GM19043 (cell line): ENCODE results near the gene HGFAC.

ENCODE experiments used
- ATAC-seq: cut with Tn5 transposase; IDR thresholded peaks from one replicate; pipeline ENCODE4 v1.9.1; 2021; ENCODE audit warnings: low read depth; ENCODE audit not compliant: unreplicated experiment

The HGFAC gene

DNA sequence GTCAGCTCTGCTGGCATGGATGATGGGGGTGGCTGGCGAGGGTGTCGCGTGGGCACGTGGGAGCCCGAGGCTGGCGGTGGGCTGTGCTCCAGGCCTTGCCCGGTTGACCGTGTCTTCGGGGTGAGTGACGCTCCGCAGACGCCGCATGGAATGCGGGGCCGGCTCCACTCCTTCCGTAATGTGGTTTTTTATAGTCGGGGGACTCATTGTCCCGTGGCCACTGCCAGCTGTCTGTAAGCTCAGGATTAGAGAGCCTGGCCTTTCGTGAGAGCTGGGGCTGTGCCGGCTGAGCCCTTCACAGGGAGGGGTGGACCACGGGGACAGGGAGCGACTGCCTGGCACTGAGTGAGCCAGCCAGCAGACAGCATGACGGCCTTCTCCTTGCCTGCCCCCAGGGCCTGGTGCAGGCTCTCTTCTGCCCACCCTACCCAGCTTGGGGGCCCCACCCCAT is 41.7 kb downstream of the HGFAC start:
- ATAC-seq, result no peak

- no peak for ATAC-seq
These were observed 42.5 kb downstream of the HGFAC start for GRCh38 chr4:3484057-3484973.

GRCh38 chr4:3485011-3485791 is 43.4 kb downstream of the HGFAC start:
- ATAC-seq, result no peak

GRCh38 chr4:3485886-3486540 is 44.2 kb downstream of the HGFAC start:
- no peak for ATAC-seq

GRCh38 chr4:3486541-3487540 is 45.1 kb downstream of the HGFAC start:
- no peak for ATAC-seq

DNA sequence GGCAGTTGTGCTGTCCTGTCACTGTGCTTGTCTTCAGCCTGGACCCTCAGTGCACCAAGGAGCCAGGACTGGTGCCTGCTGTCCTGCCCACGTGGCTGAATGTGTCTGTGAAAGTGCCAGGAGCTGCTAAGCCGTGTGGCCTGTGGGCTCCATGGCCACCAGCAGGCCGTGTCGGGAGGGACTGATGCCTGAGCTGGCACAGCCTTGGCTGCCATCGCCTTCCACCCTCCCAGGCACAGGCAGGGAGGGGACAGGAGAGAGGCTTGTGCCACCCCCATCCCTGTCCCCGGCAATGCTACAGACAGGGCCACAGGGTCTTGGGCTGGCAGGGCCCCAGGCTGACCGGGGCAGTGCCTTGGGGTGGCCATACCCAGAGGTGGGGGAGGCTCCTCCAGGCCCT is 46.1 kb downstream of the HGFAC start:
- ATAC-seq, result no peak

DNA sequence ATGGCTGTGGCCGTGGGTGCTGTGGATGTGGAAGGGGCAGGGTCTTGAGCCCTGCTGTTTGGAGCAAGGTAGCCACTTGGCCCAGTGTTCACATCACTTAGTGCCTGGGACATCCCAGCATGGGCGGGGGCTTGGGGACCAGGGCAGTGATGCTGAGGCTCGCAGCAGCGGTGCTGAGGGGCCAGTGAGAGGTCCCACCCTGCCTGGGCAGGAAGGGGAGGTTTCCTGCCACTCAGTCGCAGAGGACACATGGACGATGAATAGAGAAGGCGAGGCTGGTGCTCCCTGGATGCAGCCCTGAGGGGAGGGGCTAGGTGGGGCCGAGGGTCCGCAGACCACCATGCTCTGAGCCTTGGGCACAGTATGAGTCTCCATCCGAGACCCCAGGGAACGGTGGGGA is 47.1 kb downstream of the HGFAC start:
- no peak for ATAC-seq

DNA sequence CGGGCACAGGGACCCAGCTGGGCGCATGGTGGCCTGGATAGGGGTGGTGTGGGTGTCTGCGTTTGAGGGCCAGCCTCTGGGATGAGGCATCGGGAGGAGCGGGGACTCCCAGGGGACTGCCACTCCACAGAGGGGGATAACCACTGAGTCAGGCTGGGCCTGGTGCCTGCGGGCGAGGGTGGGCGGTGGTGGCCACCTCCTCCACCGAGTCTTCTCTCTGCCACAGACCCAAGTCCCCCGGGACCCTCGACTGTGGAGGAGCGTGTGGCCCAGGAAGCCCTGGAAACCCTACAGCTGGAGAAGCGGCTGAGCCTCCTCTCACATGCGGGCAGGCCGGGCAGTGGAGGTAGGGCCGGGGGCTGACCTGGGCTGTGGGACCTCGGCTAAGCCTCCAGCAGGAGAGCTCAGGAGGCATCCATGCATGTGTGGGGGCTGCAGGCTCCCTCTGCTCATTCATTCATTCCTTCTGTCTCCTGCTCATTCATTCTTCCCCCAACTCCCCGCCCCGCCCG is 47.7 kb downstream of the HGFAC start:
- no peak for ATAC-seq

GRCh38 chr4:3491681-3492405 is 50.1 kb downstream of the HGFAC start:
- no peak for ATAC-seq

DNA sequence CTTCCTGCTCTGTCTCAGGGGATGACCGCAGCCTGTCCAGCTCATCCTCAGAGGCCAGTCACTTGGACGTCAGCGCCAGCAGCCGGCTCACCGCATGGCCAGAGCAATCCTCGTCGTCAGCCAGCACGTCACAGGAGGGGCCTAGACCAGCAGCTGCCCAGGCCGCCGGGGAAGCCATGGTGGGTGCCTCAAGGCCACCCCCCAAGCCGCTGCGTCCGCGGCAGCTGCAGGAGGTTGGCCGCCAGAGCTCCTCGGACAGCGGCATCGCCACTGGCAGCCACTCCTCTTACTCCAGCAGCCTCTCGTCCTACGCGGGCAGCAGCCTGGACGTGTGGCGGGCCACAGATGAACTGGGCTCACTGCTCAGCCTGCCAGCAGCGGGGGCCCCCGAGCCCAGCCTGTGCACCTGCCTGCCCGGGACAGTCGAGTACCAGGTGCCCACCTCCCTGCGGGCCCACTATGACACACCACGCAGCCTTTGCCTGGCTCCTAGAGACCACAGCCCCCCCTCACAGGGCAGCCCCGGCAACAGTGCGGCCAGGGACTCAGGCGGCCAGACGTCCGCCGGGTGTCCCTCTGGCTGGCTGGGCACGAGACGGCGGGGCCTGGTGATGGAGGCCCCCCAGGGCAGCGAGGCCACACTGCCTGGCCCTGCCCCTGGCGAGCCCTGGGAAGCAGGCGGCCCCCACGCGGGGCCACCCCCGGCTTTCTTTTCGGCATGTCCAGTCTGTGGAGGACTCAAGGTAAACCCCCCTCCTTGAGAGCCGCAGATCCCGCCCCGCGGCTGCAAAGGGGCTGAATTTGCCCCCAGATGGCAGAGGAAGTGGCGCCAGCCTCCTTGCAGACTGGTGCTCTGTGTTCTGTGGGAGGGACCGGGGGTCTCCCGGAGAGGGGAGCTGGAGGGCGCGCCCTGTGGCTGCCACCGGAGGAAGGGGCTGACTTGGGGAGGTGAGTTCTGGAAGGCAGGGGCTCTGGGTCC is 51.3 kb downstream of the HGFAC start:
- no peak for ATAC-seq

- ATAC-seq, result no peak
These were observed 52.1 kb downstream of the HGFAC start for GRCh38 chr4:3493720-3494461.

DNA sequence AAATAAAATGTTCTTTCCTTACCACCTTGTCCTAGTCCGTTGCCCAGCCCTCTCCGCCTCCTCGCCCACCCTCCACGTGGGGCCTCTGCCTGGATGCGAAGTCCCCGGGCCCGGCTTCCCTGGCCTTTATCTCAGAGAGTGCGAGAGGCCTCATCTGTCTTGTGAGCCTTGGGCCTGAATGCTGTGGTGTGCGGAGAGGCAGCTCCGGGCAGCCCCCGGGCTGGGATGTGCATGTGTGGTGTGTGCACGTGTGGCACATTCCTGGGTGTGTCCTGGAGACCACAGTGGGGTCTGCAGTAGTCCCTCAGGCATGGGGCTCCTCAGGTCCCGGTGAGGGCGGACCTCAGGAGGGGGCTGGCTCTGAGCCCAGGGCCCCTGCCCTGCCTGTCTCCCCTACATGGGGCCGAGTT is 52.7 kb downstream of the HGFAC start:
- ATAC-seq, result no peak

- ATAC-seq, result no peak
These were observed 53.6 kb downstream of the HGFAC start for GRCh38 chr4:3495204-3495975.

DNA sequence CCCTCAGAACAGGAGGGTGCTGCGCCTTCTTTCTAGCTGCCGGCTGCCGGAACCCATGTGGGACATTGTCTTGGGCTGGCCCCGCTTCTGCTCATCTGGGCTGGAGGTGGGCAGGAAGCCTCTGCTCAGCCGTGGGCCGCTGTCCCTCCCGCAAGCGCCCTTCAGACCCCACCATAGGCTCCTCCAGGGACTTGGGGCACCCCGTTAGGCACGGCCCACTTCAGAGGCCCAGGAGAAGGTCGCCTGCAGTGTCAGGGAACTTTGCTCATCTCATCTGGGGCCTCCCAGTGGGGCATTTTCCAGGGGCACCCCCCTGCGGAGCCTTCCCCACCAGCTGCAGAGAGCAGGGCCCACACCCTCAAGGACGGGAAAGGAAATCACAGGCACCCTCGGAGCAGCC is 54.3 kb downstream of the HGFAC start:
- no peak for ATAC-seq

- ATAC-seq, result no peak
These were observed 55.3 kb downstream of the HGFAC start for GRCh38 chr4:3497095-3497494.
